Stimulated activated naive B cell treated with anti-CD40 and anti-IgM and Interleukin-4, amounts not matched to agents 10 μg/mL and 1 μg/mL and 100 μg/mL, for 72 hours (primary cell): ENCODE data around the gene TAS2R60.
"Not testable (repeated sequence)": the region's sequence is repeated elsewhere in the genome, so short reads cannot be mapped to it uniquely, and the experiment has no call there.

Source experiments
- ATAC-seq, 2 donors: fragments of 150-1000 bp; cut with Tn5 transposase; replicated peaks; 2 replicates each; pipeline ENCODE4 v1.10.0; 2021; ENCODE audit warnings: moderate library complexity in 1 of 2
- DNase-seq: peaks from one replicate; pipeline ENCODE4 v3.0.0; 2021
- H3K27ac Mint-ChIP-seq: one replicate; pipeline ENCODE4 v1.8.0; 2022; ENCODE audit warnings: mild to moderate bottlenecking, mixed read lengths
- H3K27me3 Mint-ChIP-seq, 2 donors: one replicate each; pipeline ENCODE4 v1.8.0; 2022; ENCODE audit warnings: mixed read lengths in 2 of 2
- H3K36me3 Mint-ChIP-seq, 2 donors: one replicate each; pipeline ENCODE4 v1.8.0; 2022; ENCODE audit warnings: mixed read lengths in 2 of 2, mild to moderate bottlenecking in 1 of 2
- H3K4me1 Mint-ChIP-seq, 2 donors: one replicate each; pipeline ENCODE4 v1.8.0; 2022; ENCODE audit warnings: mixed read lengths in 2 of 2, mild to moderate bottlenecking in 1 of 2
- H3K4me3 Mint-ChIP-seq, 2 donors: one replicate each; pipeline ENCODE4 v1.8.0; 2022; ENCODE audit warnings: mild to moderate bottlenecking in 2 of 2, mixed read lengths in 2 of 2, moderate library complexity in 1 of 2
- H3K9me3 Mint-ChIP-seq, 2 donors: one replicate each; pipeline ENCODE4 v1.8.0; 2022; ENCODE audit warnings: mixed read lengths in 2 of 2, mild to moderate bottlenecking in 1 of 2

The TAS2R60 gene

GRCh38 chr7:143443153-143443552 is at the start of gene TAS2R60:
Gene TAS2R60 (plus strand): TSS chr7:143443453. CDS start chr7:143443453, 0 bp downstream.
- Mint-ChIP-seq H3K36me3 (no peaks in the 10 kb centered on the region), H3K27ac (no peak within 1 kb of the TSS), H3K27me3 (peaks cover 0 to 4% of the 10 kb centered on the region in 2 donors), H3K4me1 (no peaks in the 10 kb centered on the region), H3K9me3 (no peaks in the 10 kb centered on the region), H3K4me3 (no peak within 1 kb of the TSS)
- no peak for ATAC-seq
- DNase-seq, result no peak

DNA sequence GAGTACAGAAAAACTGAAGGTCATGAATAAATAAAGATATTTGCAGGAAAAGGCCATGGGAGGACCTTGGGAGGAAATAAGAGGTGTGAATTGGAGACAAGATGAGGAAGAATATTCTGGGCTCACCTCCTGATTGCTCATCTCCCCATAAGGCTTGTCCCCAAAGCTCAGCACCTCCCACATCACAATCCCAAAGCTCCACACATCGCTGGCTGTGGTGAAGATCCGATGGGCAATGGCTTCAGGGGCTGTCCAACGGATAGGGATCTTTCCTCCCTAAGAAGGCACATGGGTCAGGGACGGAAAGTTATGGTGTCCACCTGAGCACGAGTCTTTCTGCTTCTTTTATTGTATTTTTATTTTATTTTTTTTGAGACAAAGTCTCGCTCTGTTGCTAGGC is 49.2 kb upstream of the TAS2R60 start:
- peaks cover 2 to 6% of the 10 kb centered on the region in 2 donors for H3K4me1 Mint-ChIP-seq
- ATAC-seq, result no peak
- H3K4me3 Mint-ChIP-seq, result no peak overlapping the region
- no peak for DNase-seq
- H3K27me3 Mint-ChIP-seq, result peaks cover 6 to 13% of the 10 kb centered on the region in 2 donors
- H3K9me3 Mint-ChIP-seq, result no peaks in the 10 kb centered on the region
- peaks cover 31 to 43% of the 10 kb centered on the region in 2 donors for H3K36me3 Mint-ChIP-seq
- H3K27ac Mint-ChIP-seq, result no peak overlapping the region

DNA sequence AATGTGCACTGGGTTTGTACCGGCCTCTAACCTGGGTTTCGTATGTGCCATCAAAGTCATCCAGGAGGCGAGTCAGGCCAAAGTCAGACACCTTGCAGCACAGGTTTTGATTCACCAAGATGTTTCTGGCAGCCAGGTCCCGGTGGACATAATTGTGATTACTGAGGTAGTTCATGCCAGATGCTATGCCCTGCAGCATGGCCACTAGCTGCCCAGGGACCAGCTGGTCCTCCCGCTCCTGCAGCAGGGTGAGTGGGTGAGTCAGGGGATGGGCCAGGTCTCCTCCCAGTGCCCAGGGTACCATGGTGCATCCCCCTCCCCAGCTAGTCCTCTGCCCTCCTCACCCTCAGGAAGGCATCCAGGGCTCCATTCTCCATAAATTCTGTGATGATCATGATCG is 48.5 kb upstream of the TAS2R60 start:
- DNase-seq (no peak), ATAC-seq (peak in 1 of 2 donors; percentile 20)
- Mint-ChIP-seq H3K27me3 (peaks cover 6 to 20% of the 10 kb centered on the region in 2 donors), H3K27ac (no peak overlapping the region), H3K4me3 (no peak overlapping the region), H3K9me3 (no peaks in the 10 kb centered on the region), H3K36me3 (peaks cover 30 to 36% of the 10 kb centered on the region in 2 donors), H3K4me1 (peaks cover 2 to 6% of the 10 kb centered on the region in 2 donors)

- Mint-ChIP-seq H3K27ac (no peak overlapping the region), H3K36me3 (peaks cover 25 to 29% of the 10 kb centered on the region in 2 donors), H3K4me3 (no peak overlapping the region), H3K27me3 (peaks cover 6 to 20% of the 10 kb centered on the region in 2 donors), H3K9me3 (no peaks in the 10 kb centered on the region), H3K4me1 (peaks cover 2 to 6% of the 10 kb centered on the region in 2 donors)
- DNase-seq (no peak), ATAC-seq (peak; percentile 60)
Measured at GRCh38 chr7:143395187-143396149, 47.8 kb upstream of the TAS2R60 start.

GRCh38 chr7:143396182-143396581 is 47.1 kb upstream of the TAS2R60 start:
- no peak overlapping the region for H3K4me3 Mint-ChIP-seq
- no peak for ATAC-seq
- H3K36me3 Mint-ChIP-seq, result peaks cover 21 to 24% of the 10 kb centered on the region in 2 donors
- peaks cover 6 to 20% of the 10 kb centered on the region in 2 donors for H3K27me3 Mint-ChIP-seq
- H3K27ac Mint-ChIP-seq, result no peak overlapping the region
- no peak for DNase-seq
- peaks cover 2 to 6% of the 10 kb centered on the region in 2 donors for H3K4me1 Mint-ChIP-seq
- H3K9me3 Mint-ChIP-seq, result no peaks in the 10 kb centered on the region

DNA sequence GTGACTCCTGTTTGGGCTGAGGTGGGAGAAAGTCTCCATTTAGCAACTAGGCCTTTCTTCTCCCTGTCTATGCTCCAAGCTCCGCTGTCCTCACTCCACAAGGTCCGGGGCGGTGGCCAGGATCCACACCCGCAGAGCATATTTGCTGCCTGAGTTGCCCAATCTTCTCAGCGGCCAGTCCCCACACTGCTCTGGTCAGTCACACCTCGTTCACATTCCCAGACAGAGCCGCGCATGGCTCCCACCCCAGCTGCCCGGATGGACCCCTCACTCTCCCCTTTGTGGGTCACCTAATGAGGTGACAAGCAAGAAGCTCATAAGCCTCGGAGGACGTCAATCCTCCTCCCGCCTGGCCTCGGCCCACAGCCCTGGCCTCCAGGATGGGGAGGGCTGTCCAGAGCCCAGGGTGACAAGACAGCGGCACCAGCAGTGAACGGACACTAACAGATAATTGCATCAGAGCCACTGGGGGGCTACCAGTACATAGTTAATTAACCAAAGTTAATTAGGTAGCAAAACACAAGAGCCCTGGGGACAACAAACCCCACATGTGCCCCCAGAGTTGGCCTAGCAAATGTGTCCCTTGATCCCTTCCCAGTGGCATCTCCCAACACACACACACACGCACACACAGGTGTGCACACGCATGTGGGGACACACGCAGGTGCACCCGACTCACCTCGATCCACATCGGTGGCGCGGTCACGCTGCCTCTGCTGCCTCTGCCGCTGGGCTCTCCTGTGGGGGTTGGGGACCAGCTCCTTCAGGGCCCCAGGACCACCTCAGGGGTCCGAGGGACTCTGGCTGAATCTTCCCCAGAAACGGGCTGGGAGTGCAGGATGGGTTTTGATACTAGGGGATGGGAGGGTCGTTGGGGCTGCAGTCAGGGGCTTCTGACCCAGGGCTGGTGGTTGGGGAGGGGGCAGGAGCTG is 46.4 kb upstream of the TAS2R60 start:
- no peak overlapping the region for H3K4me3 Mint-ChIP-seq
- H3K36me3 Mint-ChIP-seq, result peaks cover 14 to 18% of the 10 kb centered on the region in 2 donors
- ATAC-seq (no peak), DNase-seq (no peak)
- H3K4me1 Mint-ChIP-seq, result peaks cover 2 to 6% of the 10 kb centered on the region in 2 donors
- H3K27ac Mint-ChIP-seq, result no peak overlapping the region
- H3K9me3 Mint-ChIP-seq, result no peaks in the 10 kb centered on the region
- H3K27me3 Mint-ChIP-seq, result peaks cover 6 to 20% of the 10 kb centered on the region in 2 donors

DNA sequence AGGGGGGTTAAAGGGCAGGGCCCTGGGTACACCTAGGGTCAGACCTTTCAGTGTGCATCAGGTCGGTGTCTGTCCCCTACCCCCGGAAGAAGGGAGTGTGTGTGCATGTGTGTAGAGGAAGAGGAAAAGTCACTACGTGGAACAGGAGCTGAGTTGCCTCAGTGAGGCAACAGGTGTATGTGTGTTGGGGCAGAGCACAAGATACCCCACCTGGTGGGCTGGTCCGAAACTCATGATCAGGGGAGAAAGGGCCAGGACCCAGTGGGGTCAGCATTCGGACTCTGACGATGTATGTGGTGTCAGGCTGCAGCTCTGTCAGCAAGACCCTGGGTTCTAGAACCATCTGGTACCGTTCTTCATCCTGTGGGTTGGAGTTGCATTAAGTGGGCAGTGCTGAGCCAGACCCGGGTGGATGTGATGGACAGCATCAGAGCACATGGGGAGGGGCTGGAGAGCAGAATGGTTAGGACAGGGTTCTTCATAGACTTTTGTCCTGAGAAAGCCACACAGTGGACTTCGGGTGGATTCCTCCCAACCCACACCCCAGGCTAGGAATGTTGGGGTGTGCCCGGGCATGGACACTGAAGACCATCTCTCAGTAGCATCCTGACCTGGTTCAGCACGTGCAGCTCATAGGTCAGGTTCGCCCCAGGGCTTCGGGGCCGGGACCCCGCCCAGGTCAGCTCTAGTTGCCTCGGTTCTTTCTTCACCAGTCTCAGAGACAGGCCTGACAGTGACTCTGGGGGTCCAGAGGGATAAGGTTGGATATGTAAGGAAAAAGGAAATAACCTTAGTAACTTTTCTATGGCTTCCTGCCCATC is 45.3 kb upstream of the TAS2R60 start:
- peaks cover 4 to 9% of the 10 kb centered on the region in 2 donors for H3K36me3 Mint-ChIP-seq
- H3K27me3 Mint-ChIP-seq, result peaks cover 6 to 20% of the 10 kb centered on the region in 2 donors
- no peaks in the 10 kb centered on the region for H3K9me3 Mint-ChIP-seq
- no peak overlapping the region for H3K27ac Mint-ChIP-seq
- DNase-seq (no peak), ATAC-seq (no peak)
- peaks cover 2 to 6% of the 10 kb centered on the region in 2 donors for H3K4me1 Mint-ChIP-seq
- no peak overlapping the region for H3K4me3 Mint-ChIP-seq

DNA sequence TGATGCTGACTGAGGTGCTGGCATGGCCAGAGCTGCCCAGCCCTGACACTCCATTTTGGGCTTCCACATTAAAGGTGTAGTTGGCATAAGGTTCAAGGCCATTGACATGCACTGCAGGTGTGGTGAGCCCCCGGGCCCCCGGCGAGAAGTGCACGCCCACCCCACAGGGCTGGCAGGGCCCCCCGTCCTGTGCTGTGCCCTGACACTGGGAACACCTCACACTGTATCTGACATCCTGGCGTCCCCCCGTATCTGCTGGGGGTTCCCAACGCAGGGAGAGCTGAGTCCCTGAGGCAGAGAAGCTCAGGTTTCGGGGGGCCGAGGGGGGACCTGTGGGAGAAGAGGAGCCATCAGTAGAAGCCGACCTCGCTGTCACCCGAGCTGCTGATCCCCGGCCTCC is 44.6 kb upstream of the TAS2R60 start:
- H3K27ac Mint-ChIP-seq, result no peak overlapping the region

DNA sequence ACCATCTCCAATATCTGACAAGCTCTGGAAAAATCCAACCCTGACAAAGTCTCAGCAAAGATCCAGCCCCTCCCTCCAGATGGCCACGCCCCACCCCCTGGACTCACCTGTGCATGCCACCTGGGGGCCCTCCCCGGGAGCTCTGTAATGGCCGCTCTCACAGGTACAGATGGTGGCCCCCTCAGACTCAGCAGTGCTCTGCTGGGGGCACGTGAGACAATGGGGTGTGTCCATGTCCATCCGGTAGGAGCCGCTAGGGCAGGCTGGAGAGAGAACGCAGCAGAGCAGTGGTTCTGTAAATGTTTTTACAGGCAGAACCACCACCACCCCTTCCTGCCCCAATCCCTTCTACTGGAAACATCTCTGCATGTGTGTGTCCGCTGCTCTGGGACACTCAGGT is 44.1 kb upstream of the TAS2R60 start:
- Mint-ChIP-seq H3K4me3 (no peak overlapping the region), H3K27me3 (peaks cover 6 to 20% of the 10 kb centered on the region in 2 donors), H3K4me1 (peaks cover 2 to 6% of the 10 kb centered on the region in 2 donors), H3K9me3 (no peaks in the 10 kb centered on the region), H3K36me3 (no peaks in the 10 kb centered on the region), H3K27ac (no peak overlapping the region)
- DNase-seq, result no peak
- ATAC-seq, result no peak

More for the DNA sequence above, 44.6 kb upstream of the TAS2R60 start:
- Mint-ChIP-seq H3K36me3 (peaks cover 0 to 4% of the 10 kb centered on the region in 2 donors), H3K4me3 (no peak overlapping the region), H3K9me3 (no peaks in the 10 kb centered on the region), H3K4me1 (peaks cover 2 to 6% of the 10 kb centered on the region in 2 donors), H3K27me3 (peaks cover 6 to 20% of the 10 kb centered on the region in 2 donors)
- ATAC-seq, result no peak
- no peak for DNase-seq

DNA sequence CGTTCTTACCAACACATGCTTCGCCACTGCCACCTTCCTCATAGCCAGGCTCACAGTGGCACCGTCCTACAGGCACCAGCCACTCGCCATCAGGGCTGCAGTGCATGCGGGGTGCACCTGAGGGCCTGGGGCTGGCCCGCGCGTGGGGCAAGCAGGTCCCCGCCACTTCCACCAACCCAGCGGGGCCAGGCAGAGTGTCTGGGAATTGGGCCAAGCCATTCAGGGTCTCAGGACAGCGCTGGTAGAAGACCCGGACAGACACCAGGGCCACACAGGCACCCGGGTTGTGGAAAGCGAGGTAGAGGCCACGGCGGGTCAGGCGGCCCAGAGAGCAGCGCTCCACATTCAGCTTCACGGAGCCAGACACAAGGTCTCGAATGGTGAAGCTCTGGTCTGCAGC is 43.6 kb upstream of the TAS2R60 start:
- no peak overlapping the region for H3K27ac Mint-ChIP-seq
- ATAC-seq (no peak), DNase-seq (no peak)
- H3K4me1 Mint-ChIP-seq, result peaks cover 2 to 6% of the 10 kb centered on the region in 2 donors
- peaks cover 6 to 20% of the 10 kb centered on the region in 2 donors for H3K27me3 Mint-ChIP-seq
- no peaks in the 10 kb centered on the region for H3K36me3 Mint-ChIP-seq
- no peak overlapping the region for H3K4me3 Mint-ChIP-seq
- no peaks in the 10 kb centered on the region for H3K9me3 Mint-ChIP-seq

GRCh38 chr7:143401265-143401664 is 42.0 kb upstream of the TAS2R60 start:
- DNase-seq (no peak), ATAC-seq (no peak)
- no peaks in the 10 kb centered on the region for H3K4me1 Mint-ChIP-seq
- no peak overlapping the region for H3K4me3 Mint-ChIP-seq
- no peak overlapping the region for H3K27ac Mint-ChIP-seq
- peaks cover 6 to 20% of the 10 kb centered on the region in 2 donors for H3K27me3 Mint-ChIP-seq
- H3K9me3 Mint-ChIP-seq, result no peaks in the 10 kb centered on the region
- H3K36me3 Mint-ChIP-seq, result no peaks in the 10 kb centered on the region

DNA sequence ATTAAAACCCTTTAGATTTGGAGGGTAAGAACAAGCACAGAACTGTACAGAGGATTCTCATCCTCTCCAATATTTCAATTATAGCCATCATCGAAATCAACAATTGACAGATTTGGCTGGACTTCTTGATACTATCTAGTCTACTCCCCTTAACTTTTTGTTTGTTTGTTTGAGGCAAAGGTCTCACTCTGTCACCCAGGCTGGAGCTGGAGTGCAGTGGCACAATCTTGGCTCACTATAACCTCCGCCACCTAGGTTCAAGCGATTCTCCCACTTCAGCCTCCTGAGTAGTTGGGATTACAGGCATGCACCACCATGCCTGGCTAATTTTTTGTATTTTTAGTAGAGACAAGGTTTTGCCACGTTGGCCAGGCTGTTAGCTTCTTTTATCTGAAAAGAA is 41.0 kb upstream of the TAS2R60 start:
- not testable (repeated sequence) for H3K9me3 Mint-ChIP-seq, H3K4me3 Mint-ChIP-seq, H3K27ac Mint-ChIP-seq, H3K4me1 Mint-ChIP-seq, H3K36me3 Mint-ChIP-seq, ATAC-seq, DNase-seq
- peaks cover 8 to 23% of the 10 kb centered on the region in 2 donors for H3K27me3 Mint-ChIP-seq

DNA sequence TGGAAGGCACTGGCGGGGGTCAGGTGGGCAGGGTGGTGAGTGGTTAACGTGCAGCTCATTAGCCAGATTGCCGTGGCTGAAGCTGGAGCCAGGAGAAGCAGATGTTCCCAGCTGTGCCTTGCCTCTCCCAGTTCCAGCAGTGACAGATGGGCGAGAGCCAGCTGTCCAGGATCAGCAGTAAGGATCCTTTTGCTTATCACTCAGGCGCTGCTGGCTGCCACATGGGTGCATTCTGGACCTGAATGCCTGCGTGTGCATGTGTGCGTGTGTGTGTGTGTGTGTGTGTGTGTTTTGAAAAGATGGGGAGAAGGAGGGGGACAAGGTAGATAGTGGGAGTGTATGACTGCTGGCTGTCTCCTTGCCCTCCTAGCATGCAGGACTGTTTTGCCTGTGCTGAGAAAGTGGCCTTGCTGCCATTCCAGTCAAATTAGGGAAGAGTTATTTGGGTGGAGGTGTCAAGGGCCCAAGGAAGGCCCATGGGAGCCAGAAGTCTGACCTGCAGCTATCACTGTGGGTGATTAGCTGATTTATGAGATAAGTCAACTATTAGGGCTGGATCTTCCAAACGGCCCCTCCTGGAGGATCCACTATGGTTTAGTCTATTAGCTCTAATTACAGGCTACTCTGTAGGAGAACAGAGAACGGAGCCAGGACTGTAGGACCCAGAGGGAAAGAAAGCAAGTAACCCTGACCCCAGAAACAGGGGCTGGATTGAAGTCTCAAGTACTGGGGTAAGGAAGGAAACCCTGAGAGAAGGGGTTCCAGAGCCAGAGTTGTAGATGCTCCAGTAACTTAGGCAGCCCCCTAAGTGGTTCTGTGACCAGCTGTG is 37.9 kb upstream of the TAS2R60 start:
- H3K27me3 Mint-ChIP-seq, result peaks cover 20 to 38% of the 10 kb centered on the region in 2 donors
- no peaks in the 10 kb centered on the region for H3K36me3 Mint-ChIP-seq

More for the DNA sequence above, 37.9 kb upstream of the TAS2R60 start:
- ATAC-seq (no peak), DNase-seq (no peak)
- Mint-ChIP-seq H3K9me3 (no peaks in the 10 kb centered on the region), H3K4me3 (no peak overlapping the region), H3K4me1 (peaks cover 17 to 29% of the 10 kb centered on the region in 2 donors), H3K27ac (no peak overlapping the region)
